Right lobe of liver (tissue), 4 donors: ENCODE data around the gene THYN1.
A peak's percentile ranks its signal among the peaks of the same experiment; 100 is the strongest.

Experiments used
- POLR2A ChIP-seq: fragments of 450-650 bp; IDR thresholded peaks from one replicate; pipeline ENCODE4 v1.6.1; 2017; ENCODE audit warnings: antibody characterized with exemption, mild to moderate bottlenecking
- TF ChIP-seq, protein P1 (sequence below), 4 donors: fragments of 200-600 bp in 3 of 4; fragments of 450-650 bp in 1 of 4; IDR thresholded peaks; one replicate each; pipeline versions ENCODE4 v1.5.1 to v1.8.0; 2016 to 2022; ENCODE audit warnings: antibody characterized with exemption in 4 of 4, mild to moderate bottlenecking in 2 of 4
- donor health status: DM: no; HTN: no; CAD: no.
- donor health status: DM: no; HTN: no; CAD: no.
- donor health status: DM: no; HTN: yes; CAD: no.

DNA sequence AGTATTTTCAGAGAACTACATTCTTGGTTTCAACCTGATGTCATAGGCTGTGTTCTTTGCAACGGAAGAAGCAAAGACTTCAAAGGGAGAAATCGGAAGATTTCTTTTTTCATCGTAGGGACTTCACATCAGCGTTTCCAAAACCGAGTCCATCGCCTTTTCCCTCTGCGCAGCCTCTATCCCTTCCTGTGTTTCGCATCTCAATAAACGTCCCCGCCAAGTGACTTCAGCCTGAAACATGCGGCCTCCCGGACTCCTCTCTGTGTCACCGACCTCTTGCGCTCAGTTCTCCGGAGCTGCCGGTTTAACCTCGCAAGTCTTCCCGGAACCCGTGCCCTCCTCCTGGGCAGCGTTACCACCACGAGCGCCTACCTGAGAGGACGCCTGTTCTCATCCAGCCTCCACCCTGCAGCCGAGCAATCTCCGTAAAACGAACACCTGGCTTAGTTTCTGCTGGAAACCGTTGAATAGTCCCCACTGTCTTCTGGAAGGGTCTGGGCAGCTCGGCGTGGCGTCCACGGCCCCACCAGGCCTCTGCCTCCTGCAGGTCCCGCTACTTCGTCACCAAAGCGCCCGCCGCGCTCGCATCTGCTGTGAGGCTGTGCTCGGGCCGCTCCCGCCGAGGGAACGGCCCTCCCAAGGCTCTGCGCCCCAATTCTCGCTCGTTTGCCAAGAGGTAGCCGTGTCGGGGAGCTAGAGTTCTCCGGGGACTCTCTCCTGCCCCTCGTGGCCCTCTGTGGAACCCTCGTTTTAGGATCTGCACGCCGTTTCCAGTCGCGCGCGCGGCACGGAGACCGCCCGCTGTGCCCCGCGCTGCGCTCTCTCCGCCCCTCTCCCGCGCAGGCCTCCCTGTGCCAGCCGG lies 22.6 kb upstream of the THYN1 start, which contains the start of gene GLB1L3:
- TF ChIP-seq, protein P1, sequence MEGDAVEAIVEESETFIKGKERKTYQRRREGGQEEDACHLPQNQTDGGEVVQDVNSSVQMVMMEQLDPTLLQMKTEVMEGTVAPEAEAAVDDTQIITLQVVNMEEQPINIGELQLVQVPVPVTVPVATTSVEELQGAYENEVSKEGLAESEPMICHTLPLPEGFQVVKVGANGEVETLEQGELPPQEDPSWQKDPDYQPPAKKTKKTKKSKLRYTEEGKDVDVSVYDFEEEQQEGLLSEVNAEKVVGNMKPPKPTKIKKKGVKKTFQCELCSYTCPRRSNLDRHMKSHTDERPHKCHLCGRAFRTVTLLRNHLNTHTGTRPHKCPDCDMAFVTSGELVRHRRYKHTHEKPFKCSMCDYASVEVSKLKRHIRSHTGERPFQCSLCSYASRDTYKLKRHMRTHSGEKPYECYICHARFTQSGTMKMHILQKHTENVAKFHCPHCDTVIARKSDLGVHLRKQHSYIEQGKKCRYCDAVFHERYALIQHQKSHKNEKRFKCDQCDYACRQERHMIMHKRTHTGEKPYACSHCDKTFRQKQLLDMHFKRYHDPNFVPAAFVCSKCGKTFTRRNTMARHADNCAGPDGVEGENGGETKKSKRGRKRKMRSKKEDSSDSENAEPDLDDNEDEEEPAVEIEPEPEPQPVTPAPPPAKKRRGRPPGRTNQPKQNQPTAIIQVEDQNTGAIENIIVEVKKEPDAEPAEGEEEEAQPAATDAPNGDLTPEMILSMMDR (IDR thresholded peaks at IDR 0.05) = peak in 3 of 4 donors; percentile 12 to 25 (median 24)
- no peak for TF ChIP-seq POLR2A
